Measurements from ENCODE around the gene ST6GALNAC3. TPM values are rescaled to one million over a fixed set of nuclear protein-coding genes. Genes with fewer than 3 reads are reported as not detected.

Gene ST6GALNAC3
- total RNA-seq, 1 experiment from 2014 or later = 0.03 TPM

- BruUV-seq (replicated peaks) = no TSS peak
Observed at GRCh38 chr1:76680651-76681050, 606.1 kb downstream of the ST6GALNAC3 start.

DNA sequence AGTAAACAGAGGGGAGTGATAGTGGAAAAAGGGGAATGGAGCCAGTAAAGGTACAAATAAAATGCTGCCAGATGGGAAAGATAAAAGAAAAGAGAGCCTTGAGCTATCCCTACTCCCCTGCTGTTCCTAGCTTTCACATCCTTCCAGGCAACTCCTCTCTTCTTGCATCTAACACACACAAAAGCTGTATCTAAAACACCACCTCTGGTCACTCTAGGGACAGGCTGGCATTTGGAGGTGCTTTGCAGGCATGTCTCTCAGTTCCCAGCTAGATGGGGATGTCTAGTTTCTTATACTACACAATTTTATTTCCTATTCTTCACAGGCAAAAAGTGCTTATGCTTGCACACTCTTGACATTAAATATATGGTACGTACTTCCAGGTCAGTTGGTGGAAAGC is 607.6 kb downstream of the ST6GALNAC3 start:
- ChIA-PET POLR2A (no interaction called here), CTCF (no interaction called here)
- in situ Hi-C loops (cut with HindIII; ENCODE audit: low pct_unique_long_range_greater_than_20kb, low sequenced_read_pairs) = no loop called here
- Histone ChIP-seq H3K36me3 (ENCODE audit: control insufficient read depth, insufficient read depth, low read length) (no peaks in the 10 kb centered on the region), H3K9me3 (ENCODE audit: control insufficient read depth, insufficient read depth, low read depth, low read length) (no peaks in the 10 kb centered on the region), H3K27me3 (ENCODE audit: control insufficient read depth, insufficient read depth, low read length) (no peaks in the 10 kb centered on the region), H3K4me3 (ENCODE audit: low read depth in 2 of 2, low read length in 2 of 2) (no peak overlapping the region), H3K27ac (ENCODE audit: low read length) (no peak overlapping the region), H3K4me1 (ENCODE audit: control insufficient read depth, insufficient read depth, low read length) (no peaks in the 10 kb centered on the region)
- no peak for DNase-seq (ENCODE audit: low read depth, low spot score)
- ATAC-seq = no peak
- BruUV-seq (replicated peaks) = no TSS peak
- intact Hi-C loops (cut with micrococcal nuclease; ENCODE audit: unreplicated experiment) = no loop called here
- no peak for TF ChIP-seq SIN3A (IDR thresholded peaks at IDR 0.05; ENCODE audit: borderline replicate concordance, insufficient read depth, low read depth, low read length)
- no peak for TF ChIP-seq POLR2AphosphoS5 (IDR thresholded peaks at IDR 0.05; ENCODE audit: low read depth, low read length)
- no peak for TF ChIP-seq CTCF (IDR thresholded peaks at IDR 0.05)
- TF ChIP-seq REST (IDR thresholded peaks at IDR 0.05; ENCODE audit: insufficient read depth in 1 of 2, low read depth in 2 of 2, low read length in 1 of 2) = no peak
- no peak for TF ChIP-seq TCF7L2 (IDR thresholded peaks at IDR 0.05; ENCODE audit: low read depth, low read length)

More at GRCh38 chr1:76680651-76681050, 606.1 kb downstream of the ST6GALNAC3 start:
- no peak for TF ChIP-seq SIN3A (IDR thresholded peaks at IDR 0.05; ENCODE audit: borderline replicate concordance, insufficient read depth, low read depth, low read length)
- TF ChIP-seq CTCF (IDR thresholded peaks at IDR 0.05) = no peak
- TF ChIP-seq POLR2AphosphoS5 (IDR thresholded peaks at IDR 0.05; ENCODE audit: low read depth, low read length) = no peak
- no peak for TF ChIP-seq REST (IDR thresholded peaks at IDR 0.05; ENCODE audit: insufficient read depth in 1 of 2, low read depth in 2 of 2, low read length in 1 of 2)
- no peak for TF ChIP-seq TCF7L2 (IDR thresholded peaks at IDR 0.05; ENCODE audit: low read depth, low read length)
- in situ Hi-C loops (cut with HindIII; ENCODE audit: low pct_unique_long_range_greater_than_20kb, low sequenced_read_pairs) (no loop called here), intact Hi-C loops (cut with micrococcal nuclease; ENCODE audit: unreplicated experiment) (no loop called here)
- no peaks in the 10 kb centered on the region for H3K9me3 ChIP-seq (ENCODE audit: control insufficient read depth, insufficient read depth, low read depth, low read length)
- no peak for DNase-seq (ENCODE audit: low read depth, low spot score)
- H3K4me3 ChIP-seq (ENCODE audit: low read depth in 2 of 2, low read length in 2 of 2) = no peak overlapping the region
- no peaks in the 10 kb centered on the region for H3K27me3 ChIP-seq (ENCODE audit: control insufficient read depth, insufficient read depth, low read length)
- POLR2A ChIA-PET = no interaction called here
- no peak overlapping the region for H3K27ac ChIP-seq (ENCODE audit: low read length)
- H3K36me3 ChIP-seq (ENCODE audit: control insufficient read depth, insufficient read depth, low read length) = no peaks in the 10 kb centered on the region
- CTCF ChIA-PET = no interaction called here
- no peak for ATAC-seq
- H3K4me1 ChIP-seq (ENCODE audit: control insufficient read depth, insufficient read depth, low read length) = no peaks in the 10 kb centered on the region

Other genes with a start within 250 kb of the ST6GALNAC3 start
- gene ASB17, start 142.3 kb upstream of the ST6GALNAC3 start, total RNA-seq (2021; ENCODE audit: unreplicated experiment) = not detected